Keratinocyte (primary cell): ENCODE results near the gene GATA2.

Experiments used
- EZH2 ChIP-seq: IDR thresholded peaks from one replicate; pipeline ENCODE4 v1.6.1; 2012; ENCODE audit warnings: inconsistent platforms, mild to moderate bottlenecking, low read length, moderate library complexity
- TF ChIP-seq, protein P1 (sequence below), 3 experiments: IDR thresholded peaks in 1 of 3; conservative IDR thresholded peaks in 1 of 3; optimal IDR thresholded peaks in 1 of 3; 2 replicates in 2 of 3; 3 replicates in 1 of 3; pipeline versions ENCODE3 to v1.5.1; 2011; ENCODE audit warnings: low read length in 3 of 3, mild to moderate bottlenecking in 3 of 3, moderate library complexity in 2 of 3, control low read depth in 1 of 3, inconsistent platforms in 1 of 3; ENCODE audit not compliant: insufficient read depth in 2 of 3; ENCODE audit errors: extremely low read depth in 1 of 3

GRCh38 chr3:128481438-128481942, 11.5 kb downstream of the GATA2 start:
- TF ChIP-seq, protein P1, sequence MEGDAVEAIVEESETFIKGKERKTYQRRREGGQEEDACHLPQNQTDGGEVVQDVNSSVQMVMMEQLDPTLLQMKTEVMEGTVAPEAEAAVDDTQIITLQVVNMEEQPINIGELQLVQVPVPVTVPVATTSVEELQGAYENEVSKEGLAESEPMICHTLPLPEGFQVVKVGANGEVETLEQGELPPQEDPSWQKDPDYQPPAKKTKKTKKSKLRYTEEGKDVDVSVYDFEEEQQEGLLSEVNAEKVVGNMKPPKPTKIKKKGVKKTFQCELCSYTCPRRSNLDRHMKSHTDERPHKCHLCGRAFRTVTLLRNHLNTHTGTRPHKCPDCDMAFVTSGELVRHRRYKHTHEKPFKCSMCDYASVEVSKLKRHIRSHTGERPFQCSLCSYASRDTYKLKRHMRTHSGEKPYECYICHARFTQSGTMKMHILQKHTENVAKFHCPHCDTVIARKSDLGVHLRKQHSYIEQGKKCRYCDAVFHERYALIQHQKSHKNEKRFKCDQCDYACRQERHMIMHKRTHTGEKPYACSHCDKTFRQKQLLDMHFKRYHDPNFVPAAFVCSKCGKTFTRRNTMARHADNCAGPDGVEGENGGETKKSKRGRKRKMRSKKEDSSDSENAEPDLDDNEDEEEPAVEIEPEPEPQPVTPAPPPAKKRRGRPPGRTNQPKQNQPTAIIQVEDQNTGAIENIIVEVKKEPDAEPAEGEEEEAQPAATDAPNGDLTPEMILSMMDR (optimal IDR thresholded peaks at IDR 0.05 in 1 of 3, IDR thresholded peaks at IDR 0.05 in 1 of 3, conservative IDR thresholded peaks at IDR 0.05 in 1 of 3; ENCODE audit: extremely low read depth in 1 of 3, insufficient read depth in 2 of 3, low read length in 3 of 3), result no peak
- TF ChIP-seq EZH2, result no peak
